ENCODE data around the gene MPZL2.

The MPZL2 gene

DNA sequence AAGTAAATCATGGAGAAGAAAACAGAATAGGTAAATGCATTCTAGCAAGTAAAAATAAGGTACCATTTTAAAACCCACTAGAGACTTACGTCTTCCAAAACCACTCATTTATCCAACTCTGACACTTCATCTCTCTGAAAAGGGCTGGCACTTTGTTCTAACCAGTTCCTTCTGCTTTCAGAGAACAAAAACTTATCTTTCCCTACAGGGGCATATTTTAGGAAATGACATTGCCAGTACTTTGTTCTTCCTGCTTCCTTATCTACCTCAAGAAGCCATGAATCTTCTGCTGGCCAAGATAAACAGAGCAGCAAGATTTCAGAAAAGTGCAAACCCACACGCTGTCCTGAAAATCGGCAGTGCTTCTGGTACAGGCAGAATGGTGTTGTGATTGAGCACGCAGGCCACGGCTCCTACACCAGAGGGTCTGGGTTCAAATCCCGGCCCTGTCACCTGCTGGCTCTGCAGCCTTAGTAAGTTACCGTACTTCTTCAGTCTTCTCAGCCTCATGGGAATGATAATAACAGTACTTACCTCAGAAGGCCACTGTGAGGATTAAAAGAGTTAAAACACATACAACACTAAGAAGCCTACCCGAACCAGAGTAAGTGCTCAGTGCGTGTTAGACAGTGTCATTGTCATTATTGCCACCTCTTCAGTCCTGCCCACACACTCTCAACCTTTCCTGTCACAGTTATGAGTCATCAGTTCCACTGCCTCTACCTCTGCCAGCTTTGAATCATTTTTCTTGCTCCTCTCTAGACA, 22.9 kb downstream of the MPZL2 start:
- peak; percentile 100 for DNase-seq

DNA sequence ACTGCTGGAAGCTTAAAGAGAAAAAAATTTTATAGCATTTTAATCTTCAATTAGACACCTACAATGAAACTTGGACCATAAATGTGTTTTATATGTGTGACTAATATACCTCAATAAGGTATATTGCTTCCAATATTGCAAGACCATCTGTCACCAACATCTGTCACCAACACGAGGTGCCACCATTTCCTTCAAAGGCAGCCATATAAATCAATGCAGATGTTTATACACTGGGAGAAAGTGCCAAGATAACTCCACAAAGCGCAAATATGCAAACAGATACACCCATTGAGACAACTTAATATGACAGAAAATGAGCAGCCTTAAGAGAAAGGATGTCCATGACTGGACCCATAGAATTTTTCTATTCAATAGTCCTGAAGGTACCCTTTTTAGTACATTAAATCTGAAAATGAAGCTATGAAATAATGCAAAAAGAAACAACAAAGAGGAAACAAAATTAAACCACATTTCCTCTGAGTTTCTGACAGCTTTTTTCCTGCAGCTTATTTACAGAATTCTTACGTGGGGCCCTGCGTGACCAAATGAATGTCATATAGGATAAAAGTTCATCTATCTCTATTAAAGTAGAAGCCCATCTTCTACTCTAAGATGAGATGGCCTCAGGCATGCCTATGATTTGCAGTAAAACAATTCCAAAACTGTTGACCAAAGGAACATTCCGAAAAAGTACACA, 24.4 kb downstream of the MPZL2 start:
- peak; percentile 47 for DNase-seq

DNA sequence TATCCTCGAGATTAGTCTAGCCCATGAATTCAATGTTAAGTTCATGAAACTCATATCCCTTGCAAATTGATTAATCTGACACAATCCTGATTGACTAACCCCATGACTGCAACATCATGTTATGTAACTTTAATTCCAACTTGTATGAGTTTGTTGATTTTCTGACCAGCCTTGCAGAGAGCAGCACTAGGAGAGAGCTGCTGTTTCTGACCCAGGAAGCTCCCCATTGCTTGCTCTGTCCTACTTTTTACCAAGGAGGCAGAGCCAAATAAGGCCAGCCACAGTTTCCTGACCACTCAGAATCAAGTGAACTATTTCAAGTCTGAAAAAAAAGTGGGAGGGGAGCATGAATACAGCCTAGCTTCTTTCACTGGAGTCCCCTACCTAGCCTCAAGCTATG, 25.2 kb downstream of the MPZL2 start:
- DNase-seq: peak; percentile 68

DNA sequence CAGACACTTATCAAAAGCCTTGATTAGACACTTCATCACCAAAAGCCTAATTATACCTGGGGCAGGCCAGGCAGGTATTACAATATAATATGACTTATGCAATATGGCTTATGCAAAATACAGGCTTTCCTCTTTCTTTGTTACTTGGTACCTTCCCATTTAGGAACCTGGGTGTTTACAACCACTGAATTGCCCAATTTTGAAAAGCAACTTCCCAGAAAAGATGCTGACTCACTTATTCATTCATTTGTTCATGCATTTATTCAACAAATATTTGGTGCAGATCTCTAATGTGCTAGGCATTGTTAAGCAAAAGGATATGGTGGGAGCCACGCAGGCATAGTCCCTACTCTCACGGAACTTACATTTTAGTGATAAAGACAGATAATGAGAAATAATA, 25.7 kb downstream of the MPZL2 start:
- peak; percentile 83 for DNase-seq

DNA sequence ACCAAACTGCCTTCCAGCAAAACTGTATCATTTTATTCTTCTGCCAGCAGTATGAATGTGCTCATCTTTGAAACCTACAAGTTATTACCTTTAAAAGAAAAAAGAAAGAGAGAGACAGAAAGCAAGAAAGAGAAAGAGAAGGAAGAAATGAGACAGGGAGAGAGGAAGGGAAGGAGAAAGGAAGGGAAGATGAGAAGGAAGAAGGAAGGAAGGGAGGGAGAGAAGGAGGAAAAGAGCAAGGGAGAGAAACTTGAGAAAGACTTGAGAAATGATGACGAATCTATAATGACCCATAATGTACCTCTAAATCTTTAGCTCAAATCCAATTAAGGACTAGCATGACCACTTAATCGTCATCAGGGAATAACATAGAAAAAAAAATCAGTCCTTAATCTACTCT, 27.9 kb downstream of the MPZL2 start:
- DNase-seq: no peak

DNA sequence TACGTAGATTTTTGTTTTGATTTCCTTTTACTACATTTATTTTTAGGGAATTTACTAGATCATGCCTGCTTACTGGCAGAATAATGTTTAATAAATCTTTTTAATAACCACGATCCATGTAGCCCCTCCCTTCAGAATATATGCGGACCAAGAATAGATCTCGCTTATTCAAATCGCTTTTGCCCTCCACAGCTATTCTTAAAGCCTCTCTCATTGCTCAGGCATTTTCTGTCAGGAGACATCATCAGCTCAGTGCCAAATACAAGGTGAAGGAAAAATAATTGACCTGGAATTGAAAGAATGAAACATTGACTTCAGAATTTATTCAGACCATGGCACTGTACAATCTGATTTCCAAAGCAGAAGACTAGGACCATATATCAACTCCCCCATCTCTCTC, 29.3 kb downstream of the MPZL2 start:
- DNase-seq: no peak

DNA sequence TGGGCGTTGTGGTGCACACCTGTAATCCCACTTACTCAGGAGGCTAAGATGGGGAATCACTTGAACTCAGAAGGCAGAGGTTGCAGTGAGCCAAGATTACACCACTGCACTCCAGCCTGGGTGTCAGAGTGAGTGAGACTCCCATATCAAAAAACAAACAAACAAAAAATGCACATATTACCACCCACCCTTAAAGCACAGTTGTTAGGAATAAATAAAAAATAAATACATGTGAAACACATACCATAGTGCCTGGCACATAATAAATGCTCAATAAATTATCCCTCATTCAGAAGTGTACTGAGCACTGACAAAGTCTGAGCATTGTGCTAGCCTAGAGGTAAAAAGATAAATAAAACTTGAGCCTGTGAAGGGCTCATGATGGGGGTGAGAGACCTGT, 30.2 kb downstream of the MPZL2 start:
- no peak for DNase-seq

DNA sequence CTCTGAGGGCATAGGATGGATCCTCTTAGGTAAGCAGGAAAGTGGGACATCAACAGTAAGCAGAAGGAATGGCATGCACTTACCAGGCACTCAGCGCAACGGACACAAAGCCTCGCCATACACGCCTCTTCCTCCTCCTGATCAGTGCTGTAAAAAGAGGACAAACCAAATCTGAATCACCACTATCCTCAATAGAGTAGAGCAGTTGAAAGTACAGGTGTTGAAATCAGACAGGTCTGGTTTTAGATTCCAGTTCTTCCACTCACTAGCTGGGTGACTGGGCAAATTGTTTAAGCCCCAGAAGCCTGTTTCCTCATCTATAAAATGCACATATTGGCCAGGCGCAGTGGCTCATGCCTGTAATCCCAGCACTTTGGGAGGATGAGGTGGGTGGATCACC, 30.7 kb downstream of the MPZL2 start:
- no peak for DNase-seq

DNA sequence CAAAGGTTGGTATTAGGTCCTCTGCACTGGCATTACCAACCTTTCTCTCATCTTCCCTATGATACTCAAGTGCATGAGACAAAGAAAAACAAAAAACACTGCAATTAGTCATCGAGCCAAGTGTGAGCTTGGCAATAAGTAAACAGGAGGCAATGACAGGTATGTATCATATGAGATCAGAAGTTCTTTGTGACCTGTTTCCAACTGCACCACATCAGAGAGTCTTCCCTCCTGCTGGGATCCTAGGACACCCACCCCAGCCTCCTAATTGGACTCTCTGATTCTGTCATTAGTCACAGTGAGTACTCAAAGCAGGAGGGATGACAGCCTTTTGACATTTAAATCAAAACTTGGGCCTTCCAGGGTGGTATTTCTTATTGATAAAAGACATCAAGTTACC, 31.4 kb downstream of the MPZL2 start:
- no peak for DNase-seq

DNA sequence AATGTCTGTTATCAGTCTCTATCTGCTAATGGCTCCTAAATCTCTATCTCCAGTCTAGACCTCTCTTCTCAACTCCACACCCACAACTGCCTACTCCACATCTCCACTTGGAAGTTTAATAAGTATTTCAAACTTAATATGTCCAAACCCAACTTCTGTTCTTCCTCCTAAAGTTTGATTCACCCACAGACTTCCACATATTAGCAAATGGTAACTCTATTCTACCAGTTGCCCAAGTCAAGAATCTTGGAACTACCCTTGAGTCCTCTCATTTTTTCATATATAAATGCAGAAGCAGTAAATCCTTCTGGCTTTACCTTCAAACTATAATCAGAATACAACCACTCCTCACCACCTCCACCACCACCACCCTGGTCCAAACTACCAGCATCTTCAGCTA, 32.6 kb downstream of the MPZL2 start:
- DNase-seq: no peak

DNA sequence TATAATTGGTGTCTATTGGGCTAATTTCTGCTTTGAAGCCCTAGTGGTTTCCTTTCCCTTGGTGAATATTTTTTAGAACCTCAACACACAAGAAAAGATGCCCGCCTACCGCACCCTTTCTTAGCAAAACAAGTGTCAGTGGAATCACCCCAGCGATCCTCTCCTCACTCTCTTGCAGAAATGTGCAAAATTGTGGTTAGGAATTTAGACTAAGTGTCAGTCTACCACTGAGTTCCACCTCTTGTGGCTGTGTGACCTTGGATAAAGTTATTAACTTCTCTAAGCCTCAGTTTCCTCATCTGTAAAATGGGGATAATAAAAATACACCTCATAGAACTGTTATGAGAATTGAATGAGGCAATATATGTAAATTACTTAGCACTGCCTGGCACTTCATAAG, 34.0 kb downstream of the MPZL2 start:
- no peak for DNase-seq

DNA sequence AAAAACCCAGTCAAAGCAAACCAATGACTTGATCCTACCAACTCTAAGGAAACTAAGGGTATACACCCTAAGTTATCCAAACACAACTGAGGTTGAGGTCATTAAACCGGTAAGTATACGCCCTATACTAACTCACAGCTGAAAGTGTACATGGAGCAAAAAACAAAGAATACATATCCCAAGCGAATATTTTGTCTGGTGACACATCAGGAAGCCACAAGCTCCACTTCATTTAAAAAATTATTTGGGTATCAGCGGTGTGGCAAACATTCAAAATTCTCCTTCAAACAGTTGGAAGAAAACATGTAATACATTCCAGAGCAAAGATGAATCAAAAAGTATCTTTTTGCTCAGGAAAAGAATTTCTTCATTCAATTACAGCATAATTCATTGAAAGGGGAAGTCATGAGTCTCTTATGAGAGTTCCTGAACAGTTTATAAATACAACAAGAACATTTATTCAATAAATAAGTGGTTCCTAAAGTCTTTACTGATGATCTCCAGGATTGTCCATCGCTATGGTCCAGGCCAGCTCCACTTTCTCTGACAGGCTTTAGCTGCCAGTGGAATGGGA, 34.7 kb downstream of the MPZL2 start:
- DNase-seq: peak; percentile 37

DNA sequence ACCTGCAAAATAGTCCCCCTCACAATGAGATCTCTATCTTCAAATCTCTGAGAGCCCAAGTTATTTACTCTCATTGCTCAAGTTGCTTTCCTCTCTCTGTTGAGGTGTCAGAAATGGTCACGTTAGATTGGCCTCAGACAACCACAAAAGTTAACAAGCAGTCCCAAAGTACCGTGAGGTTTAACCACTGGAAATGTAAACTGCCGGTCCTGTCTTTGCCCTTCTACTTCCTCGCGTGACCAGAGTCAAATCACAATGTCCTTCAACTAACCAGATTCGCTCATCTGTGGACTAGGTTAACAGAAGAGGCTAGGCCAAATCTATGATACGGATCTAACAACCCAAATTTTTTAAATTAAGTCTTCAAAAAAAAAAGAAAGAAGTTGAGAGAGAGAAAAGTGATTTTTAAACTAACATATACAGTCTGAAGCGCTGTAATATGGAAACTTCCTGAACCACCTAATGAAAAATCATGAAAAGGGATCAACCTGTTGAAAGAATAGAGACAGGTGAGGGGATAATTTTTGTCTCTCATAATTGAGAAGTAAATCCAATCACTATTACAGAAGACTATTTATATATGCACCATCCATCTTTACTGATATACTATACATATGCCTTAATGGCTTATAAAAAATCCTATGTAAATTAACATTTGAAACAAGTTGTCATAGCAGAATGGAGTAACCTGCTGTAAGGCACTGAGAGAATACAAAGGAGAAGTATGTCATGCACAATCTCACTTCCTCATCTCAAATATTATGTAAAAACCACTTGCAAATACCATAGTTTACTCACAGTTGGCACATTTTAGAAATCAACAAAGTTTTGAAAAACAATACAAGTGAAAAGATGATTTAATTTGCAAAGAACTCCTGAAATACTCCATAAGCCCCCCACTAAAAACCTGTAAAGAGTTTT, 36.0 kb downstream of the MPZL2 start:
- DNase-seq: peak; percentile 83

DNA sequence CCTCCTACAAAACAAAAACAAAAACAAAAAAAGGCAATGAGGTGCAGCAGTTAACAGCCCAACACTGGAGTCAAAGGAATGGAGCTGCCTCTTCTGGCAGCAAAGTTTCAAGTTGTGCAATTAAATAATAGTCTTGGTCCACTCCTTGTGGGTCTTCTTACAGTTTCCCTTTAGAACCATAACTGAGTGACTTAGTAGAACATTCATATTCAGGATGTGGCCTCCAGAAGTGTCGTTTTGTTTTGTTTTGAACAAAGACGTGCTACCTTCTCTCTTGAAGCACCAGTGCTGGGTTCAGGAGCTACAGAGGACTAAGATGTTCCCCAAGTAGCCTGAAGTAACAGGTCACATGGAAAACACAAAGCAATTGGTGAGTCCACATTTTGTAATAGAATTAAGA, 37.3 kb downstream of the MPZL2 start:
- peak; percentile 45 for DNase-seq

DNA sequence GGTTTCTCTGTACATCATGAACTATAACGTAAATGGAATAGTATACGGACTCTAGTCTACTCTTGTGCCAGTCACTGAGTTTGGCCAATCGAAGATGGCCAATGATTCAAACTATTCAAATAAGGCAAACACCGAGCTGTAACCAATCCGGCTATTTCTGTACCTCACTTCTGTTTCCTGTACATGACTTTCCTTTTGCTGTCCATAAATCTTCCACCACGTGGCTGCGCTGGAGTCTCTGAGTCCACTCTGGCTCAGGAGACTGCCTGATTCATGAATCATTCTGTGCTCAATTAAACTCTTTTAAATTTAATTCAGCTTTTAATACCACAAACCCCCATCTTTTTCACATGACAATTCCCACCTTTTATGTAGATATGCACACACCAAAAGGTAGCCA, 37.8 kb downstream of the MPZL2 start:
- peak; percentile 69 for DNase-seq

DNA sequence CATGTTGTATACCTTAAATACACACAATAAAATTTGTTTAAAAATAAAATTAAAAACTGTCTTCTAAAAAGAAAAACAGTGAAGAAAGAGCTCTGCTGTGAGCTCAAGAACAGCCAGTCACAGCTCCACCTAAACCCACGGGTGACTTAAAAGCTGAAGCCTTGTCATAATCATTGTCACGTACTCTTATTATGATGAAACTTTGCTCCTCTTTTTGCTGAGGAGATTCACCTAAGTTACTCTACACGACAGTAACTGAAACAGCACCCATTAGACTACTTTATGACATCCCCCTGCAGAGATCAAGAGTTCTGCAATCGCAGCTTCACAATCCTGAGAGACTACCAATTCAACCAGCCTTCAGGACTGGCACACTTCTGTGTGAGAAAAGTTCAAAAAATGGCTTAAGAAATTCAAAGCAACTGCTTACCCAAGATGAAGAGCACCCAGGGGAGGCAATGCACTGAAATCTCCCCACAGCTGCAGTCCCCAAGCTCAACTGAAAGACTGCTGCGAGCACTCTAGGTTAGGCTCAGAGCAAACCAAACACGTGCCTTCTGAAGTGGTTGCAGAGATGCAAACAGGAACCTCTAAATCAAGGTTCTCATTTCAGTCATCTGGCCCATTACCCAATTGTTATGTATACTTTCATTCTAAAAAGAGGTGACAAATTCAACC, 39.4 kb downstream of the MPZL2 start, which contains the start of gene JAML:
TSS of gene JAML (minus strand) at position 501 of the 678 bp plus-strand sequence. CDS start 10,145 bp downstream, outside the sequence.
- DNase-seq: peak; percentile 35

DNA sequence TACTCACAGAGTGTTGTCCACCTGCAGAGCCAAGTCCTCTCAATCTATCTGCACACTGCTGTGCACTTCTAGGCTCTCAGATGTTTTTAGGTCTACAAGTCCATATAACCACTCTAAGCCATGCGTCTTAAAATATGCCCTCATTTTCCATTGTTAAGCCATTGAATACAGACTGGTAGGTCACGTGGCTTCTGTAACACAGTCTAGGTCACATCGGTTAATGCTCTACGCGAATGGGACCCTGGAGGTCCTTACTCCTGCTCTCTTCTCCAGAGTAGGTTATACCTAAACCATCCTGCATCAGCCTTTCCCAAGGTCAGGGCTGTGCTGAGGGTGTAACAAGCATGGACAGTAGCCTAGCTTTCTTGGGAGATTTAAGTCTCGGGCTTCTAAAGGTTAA, 40.1 kb downstream of the MPZL2 start:
- DNase-seq: no peak

DNA sequence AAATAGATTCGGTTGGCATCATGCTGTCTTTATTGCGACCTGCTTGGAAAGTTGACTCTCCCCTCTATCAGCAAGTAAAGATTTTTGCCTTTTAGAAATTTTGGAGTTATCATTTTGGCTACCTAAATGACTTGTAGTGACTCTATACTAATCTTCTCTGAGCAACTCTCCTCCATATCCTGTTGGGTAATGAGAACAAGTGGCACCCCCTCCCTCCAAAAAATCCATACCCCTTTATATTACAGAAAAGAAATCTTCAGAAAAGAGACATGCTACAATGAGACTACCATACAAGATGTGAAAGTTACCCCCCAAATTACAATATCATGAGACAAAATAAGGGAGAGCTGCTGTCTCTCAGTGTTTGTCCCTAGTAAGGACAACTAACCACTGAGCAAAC, 40.5 kb downstream of the MPZL2 start:
- DNase-seq: no peak

DNA sequence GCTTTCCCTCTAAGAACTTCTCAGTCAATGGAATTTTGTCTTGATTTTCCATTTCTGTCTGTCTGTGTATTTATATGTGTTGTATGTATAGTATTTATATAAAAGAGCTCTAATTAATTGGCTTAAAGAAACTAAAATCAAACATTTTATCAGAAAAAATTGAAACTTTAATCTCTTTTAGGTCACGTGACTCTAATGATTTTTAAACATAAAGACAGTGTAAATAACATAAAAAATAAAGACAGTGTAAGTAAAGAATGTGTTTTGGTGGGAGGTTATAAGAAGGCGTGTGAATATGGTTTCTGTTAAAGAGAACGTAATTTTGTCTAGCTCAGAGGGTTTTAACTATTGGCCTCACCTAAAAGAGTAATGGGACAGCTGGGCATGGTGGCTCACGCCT, 41.7 kb downstream of the MPZL2 start:
- DNase-seq: no peak

DNA sequence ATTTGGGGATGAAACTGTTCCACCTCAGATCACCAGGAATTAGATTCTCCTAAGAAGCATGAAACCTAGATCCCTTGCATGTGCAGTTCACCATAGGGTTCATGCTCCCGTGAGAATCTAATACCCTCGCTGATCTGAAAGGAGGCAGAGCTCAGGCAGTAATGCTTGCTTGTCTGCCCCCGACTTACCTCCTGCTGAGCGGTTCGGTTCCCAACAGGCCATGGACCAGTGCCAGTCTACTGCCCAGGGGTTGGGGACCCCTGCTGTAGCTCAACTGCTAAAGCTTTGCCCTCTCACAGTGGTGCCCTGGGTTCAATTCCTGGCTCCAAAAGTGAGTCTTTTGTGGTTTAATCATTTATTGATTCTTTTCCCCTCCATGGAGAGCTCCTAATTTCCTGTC, 42.7 kb downstream of the MPZL2 start:
- no peak for DNase-seq

DNA sequence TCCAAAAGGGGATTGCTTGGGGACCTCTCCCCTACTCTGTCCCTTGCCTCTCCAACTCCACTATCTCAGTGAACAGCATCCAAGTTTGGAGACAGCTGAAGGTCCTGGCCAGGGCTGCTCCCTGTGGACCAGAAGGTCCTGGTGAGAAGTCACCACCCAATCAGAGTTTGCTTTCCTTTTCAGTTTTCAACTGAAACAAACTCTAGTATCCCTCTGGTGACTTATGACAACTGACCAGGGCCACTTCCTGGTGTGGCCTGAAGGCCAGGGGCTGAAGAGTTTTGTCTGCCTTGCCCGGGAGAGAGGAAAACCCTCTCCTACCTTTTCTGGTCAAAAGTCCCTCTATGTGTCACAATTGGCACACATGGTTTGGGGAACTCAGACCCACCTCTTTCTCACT, 44.4 kb downstream of the MPZL2 start:
- peak; percentile 55 for DNase-seq

DNA sequence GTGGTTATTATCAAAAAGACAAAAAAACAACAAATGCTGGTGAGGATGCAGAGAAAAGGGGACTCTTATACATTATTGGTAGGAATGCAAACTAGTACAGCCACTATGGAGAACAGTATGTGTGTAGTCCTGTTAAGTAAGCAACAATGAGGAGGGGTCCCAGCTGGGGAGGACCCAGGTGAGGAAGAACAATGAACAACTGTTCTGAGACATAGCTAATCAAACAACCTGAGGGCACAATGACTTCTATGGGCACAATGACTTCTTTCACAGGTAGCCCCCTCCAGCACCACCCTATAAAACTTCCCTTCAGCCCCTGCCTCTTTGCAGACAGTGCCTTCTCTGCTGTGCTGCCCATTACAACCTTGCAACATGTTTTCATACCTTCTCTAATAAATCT, 44.9 kb downstream of the MPZL2 start:
- no peak for DNase-seq

DNA sequence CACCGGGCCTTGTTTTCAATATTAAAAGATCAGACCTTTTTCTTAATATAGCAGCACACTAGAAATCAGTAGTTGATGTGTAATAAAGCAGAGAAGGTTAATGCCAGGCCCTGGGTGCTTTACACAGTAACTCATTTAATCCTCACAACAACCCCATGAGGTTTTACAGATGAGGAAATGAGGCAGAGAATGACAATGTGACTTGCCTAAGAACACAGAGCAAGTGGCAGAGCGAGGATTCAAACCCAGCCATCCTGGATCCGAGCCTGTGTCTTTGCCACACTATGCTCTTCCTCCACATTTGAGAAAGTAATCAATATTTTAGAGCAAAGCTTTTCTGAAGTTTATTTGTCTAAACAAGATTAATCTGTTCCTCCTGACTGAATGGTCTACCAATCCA, 46.5 kb downstream of the MPZL2 start:
- DNase-seq: no peak
